H9 (cell line): ENCODE data around the gene WDR20. TPM values are rescaled to one million over a fixed set of nuclear protein-coding genes. Genes with fewer than 3 reads are reported as not detected.
A peak's percentile ranks its signal among the peaks of the same experiment; 100 is the strongest.

Experiments used
- DNase-seq: peaks from one replicate; pipeline ENCODE4 v3.0.0-alpha.2; 2017
- H2AFZ ChIP-seq: one replicate; pipeline ENCODE4 v1.6.1; 2013; ENCODE audit warnings: mild to moderate bottlenecking, low read length, control low read depth, moderate library complexity
- H2AK5ac ChIP-seq: 2 replicates; pipeline ENCODE4 v1.6.1; 2013; ENCODE audit warnings: low read length, control low read depth, mixed read lengths; ENCODE audit not compliant: insufficient read length
- H2BK120ac ChIP-seq: one replicate; pipeline ENCODE4 v1.6.1; 2013; ENCODE audit warnings: low read depth, mild to moderate bottlenecking, low read length, control low read depth, inconsistent platforms; ENCODE audit not compliant: poor library complexity, severe bottlenecking
- H2BK12ac ChIP-seq: 2 replicates; pipeline ENCODE4 v1.6.1; 2013; ENCODE audit warnings: low read length, control low read depth, mixed read lengths, low read depth; ENCODE audit not compliant: insufficient read length
- H2BK15ac ChIP-seq: 2 replicates; pipeline ENCODE4 v1.6.1; 2013; ENCODE audit warnings: low read depth, low read length, control low read depth
- H2BK20ac ChIP-seq: one replicate; pipeline ENCODE4 v1.6.1; 2013; ENCODE audit warnings: low read depth, mild to moderate bottlenecking, low read length, control low read depth, inconsistent platforms; ENCODE audit not compliant: poor library complexity, severe bottlenecking
- H2BK5ac ChIP-seq: 2 replicates; pipeline ENCODE4 v1.6.1; 2013; ENCODE audit warnings: low read length, control low read depth, mixed read lengths; ENCODE audit not compliant: insufficient read length
- H3K14ac ChIP-seq: 2 replicates; pipeline ENCODE4 v1.6.1; 2013; ENCODE audit warnings: low read length, control low read depth; ENCODE audit not compliant: insufficient read depth
- H3K18ac ChIP-seq: 2 replicates; pipeline ENCODE4 v1.6.1; 2013; ENCODE audit warnings: low read depth, mild to moderate bottlenecking, mixed read lengths, low read length, control low read depth; ENCODE audit not compliant: insufficient read length
- H3K23ac ChIP-seq: 2 replicates; pipeline ENCODE4 v1.6.1; 2013; ENCODE audit warnings: low read length, control low read depth, mixed read lengths, low read depth; ENCODE audit not compliant: insufficient read length
- H3K23me2 ChIP-seq: 2 replicates; pipeline ENCODE4 v1.6.1; 2013; ENCODE audit warnings: low read depth, mild to moderate bottlenecking, mixed read lengths, low read length, control low read depth; ENCODE audit not compliant: insufficient read length, poor library complexity, severe bottlenecking
- H3K27ac ChIP-seq: 2 replicates; pipeline ENCODE4 v1.5.1; 2013; ENCODE audit warnings: low read length, control low read depth, mixed read lengths, low read depth; ENCODE audit not compliant: insufficient read length
- H3K27me3 ChIP-seq: 2 replicates; pipeline ENCODE4 v1.6.1; 2013; ENCODE audit warnings: low read length, control low read depth, inconsistent platforms; ENCODE audit not compliant: insufficient read depth
- H3K4ac ChIP-seq: 2 replicates; pipeline ENCODE4 v1.6.1; 2013; ENCODE audit warnings: low read depth, mild to moderate bottlenecking, control low read depth, inconsistent platforms, low read length, moderate library complexity
- H3K4me1 ChIP-seq: 2 replicates; pipeline ENCODE4 v1.6.1; 2013; ENCODE audit warnings: low read length, control low read depth, inconsistent platforms; ENCODE audit not compliant: insufficient read depth
- H3K4me2 ChIP-seq: 2 replicates; pipeline ENCODE4 v1.6.1; 2013; ENCODE audit warnings: low read length, control low read depth, mixed read lengths; ENCODE audit not compliant: insufficient read length, insufficient read depth
- H3K56ac ChIP-seq: 2 replicates; pipeline ENCODE4 v1.6.1; 2013; ENCODE audit warnings: low read depth, mild to moderate bottlenecking, mixed read lengths, low read length, control low read depth; ENCODE audit not compliant: insufficient read length
- H3K79me1 ChIP-seq: 2 replicates; pipeline ENCODE4 v1.6.1; 2013; ENCODE audit warnings: low read depth, mild to moderate bottlenecking, moderate library complexity, low read length, control low read depth, inconsistent platforms; ENCODE audit not compliant: insufficient read depth, poor library complexity, severe bottlenecking
- H3K79me2 ChIP-seq: 2 replicates; pipeline ENCODE4 v1.6.1; 2013; ENCODE audit warnings: low read length, control low read depth, inconsistent platforms; ENCODE audit not compliant: insufficient read depth
- H3K9ac ChIP-seq: 2 replicates; pipeline ENCODE4 v1.6.1; 2013; ENCODE audit warnings: low read length, control low read depth, mixed read lengths; ENCODE audit not compliant: insufficient read length; ENCODE audit errors: extremely low read depth
- H3K9me3 ChIP-seq: one replicate; pipeline ENCODE4 v1.6.1; 2013; ENCODE audit warnings: low read depth, low read length, inconsistent platforms; ENCODE audit not compliant: control insufficient read depth
- H3T11ph ChIP-seq: one replicate; pipeline ENCODE4 v1.6.1; 2013; ENCODE audit warnings: mild to moderate bottlenecking, low read length, control low read depth, inconsistent platforms
- H4K20me1 ChIP-seq: one replicate; pipeline ENCODE4 v1.6.1; 2013; ENCODE audit not compliant: control insufficient read depth, insufficient read length, insufficient read depth
- H4K5ac ChIP-seq: 2 replicates; pipeline ENCODE4 v1.6.1; 2013; ENCODE audit warnings: low read depth, mild to moderate bottlenecking, mixed read lengths, low read length, control low read depth; ENCODE audit not compliant: insufficient read length
- H4K8ac ChIP-seq: replicated peaks from 2 replicates; pipeline ENCODE4 v1.6.1; 2013; ENCODE audit warnings: low read length, control low read depth, mixed read lengths, low read depth; ENCODE audit not compliant: insufficient read length
- H4K91ac ChIP-seq: 2 replicates; pipeline ENCODE4 v1.6.1; 2013; ENCODE audit warnings: low read depth, mild to moderate bottlenecking, moderate library complexity, mixed read lengths, low read length, control low read depth; ENCODE audit not compliant: insufficient read length
- H3K27ac Mint-ChIP-seq, 3 experiments: 2 replicates in 2 of 3; 3 replicates in 1 of 3; pipeline ENCODE4 v1.8.0; 2020 to 2021; ENCODE audit warnings: mixed read lengths in 3 of 3, mild to moderate bottlenecking in 1 of 3, moderate library complexity in 1 of 3
- H3K27me3 Mint-ChIP-seq: 2 replicates; pipeline ENCODE4 v1.8.0; 2021; ENCODE audit warnings: low read depth, mild to moderate bottlenecking, moderate library complexity, mixed read lengths
- H3K36me3 Mint-ChIP-seq, 3 experiments: 2 replicates in 2 of 3; 3 replicates in 1 of 3; pipeline ENCODE4 v1.8.0; 2020 to 2021; ENCODE audit warnings: low read depth in 3 of 3, mixed read lengths in 3 of 3; ENCODE audit not compliant: insufficient read depth in 1 of 3
- H3K4me1 Mint-ChIP-seq, 2 experiments: 2 replicates each; pipeline ENCODE4 v1.8.0; 2020; ENCODE audit warnings: mixed read lengths in 2 of 2
- H3K4me3 Mint-ChIP-seq, 2 experiments: 2 replicates in 1 of 2; 3 replicates in 1 of 2; pipeline ENCODE4 v1.8.0; 2020 to 2021; ENCODE audit warnings: mild to moderate bottlenecking in 2 of 2, mixed read lengths in 2 of 2, moderate library complexity in 1 of 2
- H3K9me3 Mint-ChIP-seq, 2 experiments: 2 replicates in 1 of 2; 3 replicates in 1 of 2; pipeline ENCODE4 v1.8.0; 2020; ENCODE audit warnings: mild to moderate bottlenecking in 2 of 2, mixed read lengths in 2 of 2, moderate library complexity in 1 of 2
- WGBS: extraction: QIAGEN DNeasy Blood & Tissue Kit; methylation state at CpG from one replicate; pipeline ENCODE4 v1.1.7; 2013; ENCODE audit warnings: missing lambda C conversion rate, low lambda C conversion rate, mixed read lengths; ENCODE audit not compliant: insufficient read length; ENCODE audit errors: extremely low coverage; 5-methylcytosine and 5-hydroxymethylcytosine counted together
- total RNA-seq: library from RNA; stranded (reverse); gene quantifications from 2 replicates; pipeline ENCODE4 v1.2.1, GENCODE V29; 2021
- TF ChIP-seq, protein P1 (sequence below): fragments of 200-600 bp; sonication (generic); conservative IDR thresholded peaks from 3 replicates; pipeline ENCODE4 v1.8.0; 2021; ENCODE audit warnings: antibody characterized with exemption, mild to moderate bottlenecking

WDR20 gene
- total RNA-seq, 1 experiment from 2014 or later, result 31.6 TPM

DNA sequence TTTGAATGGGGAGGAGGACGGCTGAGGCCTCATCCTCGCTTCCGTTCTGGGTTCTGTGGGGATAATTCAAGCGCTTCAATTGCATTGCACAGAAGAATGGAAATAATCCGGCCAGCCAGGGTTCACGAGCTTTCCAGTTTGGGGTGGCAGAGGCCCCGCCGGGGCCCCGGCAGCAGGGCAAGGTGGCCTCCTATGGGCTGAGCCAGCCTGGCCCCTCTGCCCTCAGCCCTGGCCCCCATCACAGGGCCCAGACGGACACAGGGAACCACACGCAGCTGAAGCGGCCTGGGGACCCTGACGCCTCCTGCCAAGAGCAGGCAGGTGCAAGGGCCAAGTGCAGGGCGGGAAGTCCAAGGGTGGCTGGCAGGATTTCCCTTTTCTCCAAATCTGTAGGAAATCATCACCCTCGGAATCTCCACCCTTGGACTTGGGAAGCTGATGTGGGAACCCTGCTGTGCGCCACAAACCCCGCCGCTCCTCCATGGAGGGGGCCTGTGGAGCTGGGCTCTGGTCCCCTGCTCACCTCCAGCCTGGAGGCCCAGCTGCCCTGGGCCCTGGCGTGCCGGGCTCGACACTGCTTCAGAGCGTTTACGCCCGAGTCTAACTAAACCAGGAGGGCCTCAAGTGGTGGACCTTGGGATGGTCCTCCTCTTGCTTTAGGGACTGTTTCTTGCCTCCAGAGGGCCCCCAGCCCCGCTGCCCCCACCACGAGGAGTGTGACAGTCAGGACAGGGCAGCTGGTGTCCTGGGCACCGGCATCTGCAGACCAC is 86.8 kb downstream of the WDR20 start:
- H3K27ac ChIP-seq, result no peak overlapping the region
- H3K27me3 Mint-ChIP-seq, result no peaks in the 10 kb centered on the region; the same call in 1 of the 2 replicates
- no peak overlapping the region for H2BK120ac ChIP-seq
- H3K27ac Mint-ChIP-seq, result peak overlapping the region; percentile 43 to 89 (median 67); a peak in 3 of 7 replicates
- DNase-seq, result no peak
- H3K9me3 ChIP-seq, result no peaks in the 10 kb centered on the region
- H4K8ac ChIP-seq, result no peak overlapping the region
- H3T11ph ChIP-seq, result no peak overlapping the region
- H3K23ac ChIP-seq, result no peak overlapping the region
- TF ChIP-seq, protein P1, sequence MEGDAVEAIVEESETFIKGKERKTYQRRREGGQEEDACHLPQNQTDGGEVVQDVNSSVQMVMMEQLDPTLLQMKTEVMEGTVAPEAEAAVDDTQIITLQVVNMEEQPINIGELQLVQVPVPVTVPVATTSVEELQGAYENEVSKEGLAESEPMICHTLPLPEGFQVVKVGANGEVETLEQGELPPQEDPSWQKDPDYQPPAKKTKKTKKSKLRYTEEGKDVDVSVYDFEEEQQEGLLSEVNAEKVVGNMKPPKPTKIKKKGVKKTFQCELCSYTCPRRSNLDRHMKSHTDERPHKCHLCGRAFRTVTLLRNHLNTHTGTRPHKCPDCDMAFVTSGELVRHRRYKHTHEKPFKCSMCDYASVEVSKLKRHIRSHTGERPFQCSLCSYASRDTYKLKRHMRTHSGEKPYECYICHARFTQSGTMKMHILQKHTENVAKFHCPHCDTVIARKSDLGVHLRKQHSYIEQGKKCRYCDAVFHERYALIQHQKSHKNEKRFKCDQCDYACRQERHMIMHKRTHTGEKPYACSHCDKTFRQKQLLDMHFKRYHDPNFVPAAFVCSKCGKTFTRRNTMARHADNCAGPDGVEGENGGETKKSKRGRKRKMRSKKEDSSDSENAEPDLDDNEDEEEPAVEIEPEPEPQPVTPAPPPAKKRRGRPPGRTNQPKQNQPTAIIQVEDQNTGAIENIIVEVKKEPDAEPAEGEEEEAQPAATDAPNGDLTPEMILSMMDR, result peak; percentile 17; the same call in 1 of the 3 replicates
- no peak overlapping the region for H4K5ac ChIP-seq
- no peak overlapping the region for H2AK5ac ChIP-seq
- no peak overlapping the region for H2BK15ac ChIP-seq
- WGBS, result no CpG with 5 or more reads among the region's 27 CpGs
- H2BK20ac ChIP-seq, result no peak overlapping the region
- H3K23me2 ChIP-seq, result no peaks in the 10 kb centered on the region
- no peaks in the 10 kb centered on the region for H3K79me1 ChIP-seq
- H2BK5ac ChIP-seq, result no peak overlapping the region
- no peak overlapping the region for H3K18ac ChIP-seq
- no peak overlapping the region for H3K4ac ChIP-seq
- H3K56ac ChIP-seq, result no peak overlapping the region
- H3K4me2 ChIP-seq, result no peak overlapping the region
- no peak overlapping the region for H2AFZ ChIP-seq
- H3K27me3 ChIP-seq, result no peaks in the 10 kb centered on the region
- no peaks in the 10 kb centered on the region for H3K9me3 Mint-ChIP-seq
- peaks cover 3 to 11% (median 5%) of the 10 kb centered on the region in 3 experiments for H3K36me3 Mint-ChIP-seq
- H4K20me1 ChIP-seq, result no peaks in the 10 kb centered on the region
- H4K91ac ChIP-seq, result no peak overlapping the region
- H3K14ac ChIP-seq, result no peak overlapping the region
- H3K4me1 Mint-ChIP-seq, result peaks cover 8 to 13% of the 10 kb centered on the region in 2 experiments
- H3K4me3 Mint-ChIP-seq, result no peak overlapping the region
- no peak overlapping the region for H3K9ac ChIP-seq
- H2BK12ac ChIP-seq, result no peak overlapping the region
- H3K79me2 ChIP-seq, result no peaks in the 10 kb centered on the region
- H3K4me1 ChIP-seq, result no peaks in the 10 kb centered on the region
